A673 (cell line): ENCODE results near the gene STIM1. TPM values are rescaled to one million over a fixed set of nuclear protein-coding genes. Genes with fewer than 3 reads are reported as not detected.
A peak's percentile ranks its signal among the peaks of the same experiment; 100 is the strongest.

ENCODE experiments used
- BruUV-seq: library from RNA; stranded (reverse); fragments of 400-500 nt; replicated peaks from 2 replicates; lab custom pipeline; 2021; lab: Mats Ljungman, UMichigan
- CTCF ChIA-PET: fragments of 300-600 bp; sonication (Branson Sonifier 250); formaldehyde crosslinking; loops from one replicate; lab custom pipeline; 2022; ENCODE audit warnings: antibody characterized with exemption; lab: Charles Lee
- POLR2A ChIA-PET: fragments of 300-600 bp; sonication (Branson Sonifier 250); formaldehyde crosslinking; loops from one replicate; lab custom pipeline; 2022; ENCODE audit warnings: antibody characterized with exemption; ENCODE audit not compliant: low non-redundant PET; lab: Charles Lee
- DNase-seq: peaks from one replicate; pipeline ENCODE4 v3.0.0-alpha.2; 2015; ENCODE audit warnings: low spot score
- H3K27ac ChIP-seq: fragments of 200-600 bp; sonication (generic); 2 replicates; pipeline ENCODE4 v1.5.1; 2016; ENCODE audit warnings: mixed run types, low read depth, mild to moderate bottlenecking, mixed read lengths, antibody characterized with exemption, low read length; ENCODE audit not compliant: poor library complexity, severe bottlenecking
- H3K27me3 ChIP-seq: fragments of 200-600 bp; sonication (generic); replicated peaks from 2 replicates; pipeline ENCODE4 v1.6.1; 2017; ENCODE audit warnings: mixed run types, low read depth, mild to moderate bottlenecking, mixed read lengths, antibody characterized with exemption, low read length; ENCODE audit not compliant: insufficient read depth, poor library complexity
- H3K36me3 ChIP-seq: fragments of 200-600 bp; sonication (generic); 2 replicates; pipeline ENCODE4 v1.6.1; 2016; ENCODE audit warnings: mixed run types, mild to moderate bottlenecking, mixed read lengths, antibody characterized with exemption, low read length; ENCODE audit not compliant: insufficient read depth, poor library complexity, severe bottlenecking
- H3K4me1 ChIP-seq: fragments of 200-600 bp; sonication (generic); 2 replicates; pipeline ENCODE4 v1.6.1; 2017; ENCODE audit warnings: mixed run types, mild to moderate bottlenecking, mixed read lengths, antibody characterized with exemption, low read length; ENCODE audit not compliant: insufficient read depth, poor library complexity, severe bottlenecking
- H3K4me3 ChIP-seq: fragments of 200-600 bp; sonication (generic); 2 replicates; pipeline ENCODE4 v1.5.1; 2016; ENCODE audit warnings: low read depth, mixed run types, mild to moderate bottlenecking, mixed read lengths, low read length; ENCODE audit not compliant: poor library complexity, severe bottlenecking
- H3K9me3 ChIP-seq: fragments of 200-600 bp; sonication (generic); 2 replicates; pipeline ENCODE4 v1.6.1; 2016; ENCODE audit warnings: mixed run types, low read depth, mild to moderate bottlenecking, mixed read lengths, antibody characterized with exemption, low read length; ENCODE audit not compliant: poor library complexity, severe bottlenecking
- EZH2 ChIP-seq: fragments of 200-600 bp; sonication (generic); IDR thresholded peaks from 2 replicates; pipeline ENCODE4 v1.6.1; 2017; ENCODE audit warnings: borderline replicate concordance, low read depth, mild to moderate bottlenecking, mixed read lengths, antibody characterized with exemption, low read length; ENCODE audit not compliant: poor library complexity, severe bottlenecking
- intact Hi-C: fragments of 100-400 bp; cut with micrococcal nuclease; formaldehyde crosslinking; loops from one replicate; pipeline ENCODE4 v1.10.0; 2022; ENCODE audit not compliant: unreplicated experiment
- total RNA-seq: library from RNA; stranded (reverse); gene quantifications from 2 replicates; pipeline ENCODE4 v1.2.3, GENCODE V29; 2021
- TF ChIP-seq, protein P1 (sequence below): fragments of 300-800, 200-600 bp; sonication (generic); conservative IDR thresholded peaks from 2 replicates; pipeline ENCODE4 v1.5.1; 2017; ENCODE audit warnings: low read depth, mild to moderate bottlenecking, antibody characterized with exemption, low read length, moderate library complexity, mixed read lengths

STIM1 gene
- total RNA-seq, 1 experiment from 2014 or later = 14.2 TPM

DNA sequence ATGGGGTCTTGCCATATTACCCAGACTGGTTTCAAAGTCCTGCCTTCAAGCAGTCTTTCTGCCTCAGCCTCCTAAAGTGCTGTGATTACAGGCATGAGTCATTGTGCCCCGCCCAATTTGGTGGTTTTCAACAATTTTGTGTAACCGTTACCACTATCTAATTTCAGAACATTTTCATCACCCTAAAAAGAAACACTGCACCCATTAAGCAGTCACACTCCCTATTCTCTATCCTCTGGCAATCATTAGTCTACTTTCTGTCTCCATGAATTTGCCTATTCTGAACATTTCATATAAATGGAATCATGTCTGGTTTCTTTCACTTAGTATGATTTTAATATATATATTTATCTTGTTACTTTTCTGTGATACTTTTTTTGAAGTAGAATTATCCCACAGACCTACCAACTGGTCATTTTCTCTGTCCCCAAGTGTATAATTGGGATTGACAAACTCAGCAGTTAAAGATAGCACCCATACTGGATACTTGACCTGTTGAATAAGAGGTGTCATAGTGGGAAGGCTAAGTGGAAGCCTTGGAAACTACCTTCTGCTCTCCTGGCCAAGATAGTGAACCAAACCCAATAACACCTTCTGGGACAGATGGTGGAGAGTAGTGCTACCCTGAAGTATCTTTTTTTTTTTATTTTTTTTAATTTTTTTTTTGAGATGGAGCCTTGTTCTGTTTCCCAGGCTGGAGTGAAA is 64.8 kb downstream of the STIM1 start:
- peak; percentile 18 for DNase-seq
- Histone ChIP-seq H3K36me3 (no peaks in the 10 kb centered on the region), H3K4me1 (no peaks in the 10 kb centered on the region), H3K4me3 (no peak overlapping the region), H3K27ac (no peak overlapping the region), H3K27me3 (no peaks in the 10 kb centered on the region), H3K9me3 (no peaks in the 10 kb centered on the region)
- CTCF ChIA-PET = interaction anchor here (0.7 kb wide), 1 partner anchor 111 kb away, joined by 3 read pairs; no protein-coding TSS in a partner anchor
- intact Hi-C loops = no loop called here
- POLR2A ChIA-PET = no interaction called here
- no peak for TF ChIP-seq EZH2
- TF ChIP-seq, protein P1, sequence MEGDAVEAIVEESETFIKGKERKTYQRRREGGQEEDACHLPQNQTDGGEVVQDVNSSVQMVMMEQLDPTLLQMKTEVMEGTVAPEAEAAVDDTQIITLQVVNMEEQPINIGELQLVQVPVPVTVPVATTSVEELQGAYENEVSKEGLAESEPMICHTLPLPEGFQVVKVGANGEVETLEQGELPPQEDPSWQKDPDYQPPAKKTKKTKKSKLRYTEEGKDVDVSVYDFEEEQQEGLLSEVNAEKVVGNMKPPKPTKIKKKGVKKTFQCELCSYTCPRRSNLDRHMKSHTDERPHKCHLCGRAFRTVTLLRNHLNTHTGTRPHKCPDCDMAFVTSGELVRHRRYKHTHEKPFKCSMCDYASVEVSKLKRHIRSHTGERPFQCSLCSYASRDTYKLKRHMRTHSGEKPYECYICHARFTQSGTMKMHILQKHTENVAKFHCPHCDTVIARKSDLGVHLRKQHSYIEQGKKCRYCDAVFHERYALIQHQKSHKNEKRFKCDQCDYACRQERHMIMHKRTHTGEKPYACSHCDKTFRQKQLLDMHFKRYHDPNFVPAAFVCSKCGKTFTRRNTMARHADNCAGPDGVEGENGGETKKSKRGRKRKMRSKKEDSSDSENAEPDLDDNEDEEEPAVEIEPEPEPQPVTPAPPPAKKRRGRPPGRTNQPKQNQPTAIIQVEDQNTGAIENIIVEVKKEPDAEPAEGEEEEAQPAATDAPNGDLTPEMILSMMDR = no peak
- no TSS peak for BruUV-seq

DNA sequence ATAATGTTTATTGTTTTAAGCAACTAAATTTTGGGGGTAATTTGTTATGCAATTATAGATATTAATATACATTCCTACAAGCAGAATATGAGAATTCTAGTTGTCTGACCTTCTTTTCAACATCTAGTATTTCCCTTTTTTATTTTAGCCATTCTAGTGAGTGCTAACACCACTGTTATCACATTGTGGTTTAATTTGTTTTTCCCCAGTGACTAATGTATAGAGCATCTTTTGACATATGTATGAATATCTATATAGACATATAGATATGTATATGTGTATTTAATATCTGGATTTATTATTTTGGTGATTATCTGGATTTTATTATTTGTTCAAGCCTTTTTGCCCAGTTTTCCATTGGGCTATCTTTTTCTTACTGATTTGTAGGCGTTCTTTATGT is 66.6 kb downstream of the STIM1 start:
- Histone ChIP-seq H3K4me1 (peaks cover 2% of the 10 kb centered on the region), H3K4me3 (no peak overlapping the region), H3K27me3 (no peaks in the 10 kb centered on the region), H3K9me3 (no peaks in the 10 kb centered on the region), H3K36me3 (no peaks in the 10 kb centered on the region), H3K27ac (no peak overlapping the region)
- TF ChIP-seq EZH2 = no peak
- TF ChIP-seq, protein P1 = no peak
- no TSS peak for BruUV-seq
- intact Hi-C loops = no loop called here
- CTCF ChIA-PET = no interaction called here
- POLR2A ChIA-PET = no interaction called here
- DNase-seq = no peak

DNA sequence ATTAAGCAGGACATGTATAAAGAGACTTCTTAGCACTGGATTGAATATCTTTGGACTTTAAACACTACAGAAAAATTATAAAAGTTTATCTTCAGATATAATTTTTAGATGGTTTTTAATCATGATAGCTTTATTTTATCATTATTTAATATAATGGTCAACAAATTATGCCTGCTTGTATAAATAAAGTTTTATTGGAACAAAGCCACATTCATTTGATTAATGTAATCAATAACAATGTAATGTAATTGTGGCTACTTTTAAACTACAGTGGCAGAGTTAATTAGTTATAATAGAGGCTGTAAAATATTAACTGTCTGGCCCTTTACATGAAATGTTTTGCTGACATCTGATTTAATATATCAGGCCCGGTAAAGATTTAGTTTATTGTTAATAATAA is 70.0 kb downstream of the STIM1 start:
- TF ChIP-seq, protein P1 = no peak
- no peak for TF ChIP-seq EZH2
- DNase-seq = no peak
- ChIA-PET CTCF (no interaction called here), POLR2A (no interaction called here)
- Histone ChIP-seq H3K9me3 (no peaks in the 10 kb centered on the region), H3K27ac (no peak overlapping the region), H3K4me1 (peaks cover 12% of the 10 kb centered on the region), H3K36me3 (no peaks in the 10 kb centered on the region), H3K4me3 (no peak overlapping the region), H3K27me3 (no peaks in the 10 kb centered on the region)
- no TSS peak for BruUV-seq
- intact Hi-C loops = no loop called here
